Uterus (tissue), 4 donors: ENCODE measurements around the gene FAM110D. TPM values are rescaled to one million over a fixed set of nuclear protein-coding genes. Genes with fewer than 3 reads are reported as not detected.

Experiments
- DNase-seq, 2 donors: peaks; one replicate each; pipeline ENCODE4 v3.0.0-alpha.2; 2019 to 2020
- H3K27ac ChIP-seq, 2 donors: fragments of 200-600 bp; sonication (generic); 1 replicate in 1 of 2; 2 replicates in 1 of 2; pipeline ENCODE4 v1.5.1; 2016 to 2018
- H3K27me3 ChIP-seq, 2 donors: fragments of 200-600 bp; sonication (generic); one replicate each; pipeline ENCODE4 v1.5.1; 2018 to 2019; ENCODE audit warnings: control low read depth in 1 of 2
- H3K36me3 ChIP-seq, 2 donors: fragments of 200-600 bp; sonication (generic); one replicate each; pipeline ENCODE4 v1.5.1; 2019; ENCODE audit warnings: control low read depth in 1 of 2
- H3K4me1 ChIP-seq, 2 donors: fragments of 200-600 bp; sonication (generic); one replicate each; pipeline ENCODE4 v1.5.1; 2018 to 2019; ENCODE audit warnings: control low read depth in 1 of 2
- H3K4me3 ChIP-seq, 2 donors: fragments of 200-600 bp; sonication (generic); 1 replicate in 1 of 2; 2 replicates in 1 of 2; pipeline ENCODE4 v1.5.1; 2018 to 2019; ENCODE audit warnings: mild to moderate bottlenecking in 1 of 2
- H3K9me3 ChIP-seq, 2 donors: fragments of 200-600 bp; sonication (generic); one replicate each; pipeline ENCODE4 v1.5.1; 2019; ENCODE audit warnings: control low read depth in 1 of 2
- POLR2A ChIP-seq, 2 donors: fragments of 450-650 bp; IDR thresholded peaks; one replicate each; pipeline ENCODE4 v1.6.1; 2016; ENCODE audit warnings: antibody characterized with exemption in 2 of 2, mild to moderate bottlenecking in 1 of 2, moderate library complexity in 1 of 2
- intact Hi-C: fragments of 100-400 bp; cut with DNase I; formaldehyde crosslinking; loops from one replicate; pipeline ENCODE4 v1.15.1; 2023; ENCODE audit warnings: low total_unique reads
- total RNA-seq, 4 donors: library from RNA; depleted of rRNA in 3 of 4; stranded (reverse); fragments of >200 nt in 3 of 4; gene quantifications; one replicate each; pipeline versions ENCODE4 v1.1.0 to v1.2.4, GENCODE V29; 2014 to 2023
- TF ChIP-seq, protein P1 (sequence below), 4 experiments: fragments of 200-600 bp in 2 of 4; fragments of 450-650 bp in 2 of 4; sonication (generic) in 2 of 4; IDR thresholded peaks; one replicate each; pipeline ENCODE4 v1.5.1; 2016 to 2019; ENCODE audit warnings: antibody characterized with exemption in 4 of 4, mild to moderate bottlenecking in 2 of 4, moderate library complexity in 1 of 4
- donor health status: DM: yes; HTN: yes; CAD: no.

FAM110D gene
- total RNA-seq, 4 donors from 2014 or later: 3.2 to 21.0 (median 14.0) TPM

DNA sequence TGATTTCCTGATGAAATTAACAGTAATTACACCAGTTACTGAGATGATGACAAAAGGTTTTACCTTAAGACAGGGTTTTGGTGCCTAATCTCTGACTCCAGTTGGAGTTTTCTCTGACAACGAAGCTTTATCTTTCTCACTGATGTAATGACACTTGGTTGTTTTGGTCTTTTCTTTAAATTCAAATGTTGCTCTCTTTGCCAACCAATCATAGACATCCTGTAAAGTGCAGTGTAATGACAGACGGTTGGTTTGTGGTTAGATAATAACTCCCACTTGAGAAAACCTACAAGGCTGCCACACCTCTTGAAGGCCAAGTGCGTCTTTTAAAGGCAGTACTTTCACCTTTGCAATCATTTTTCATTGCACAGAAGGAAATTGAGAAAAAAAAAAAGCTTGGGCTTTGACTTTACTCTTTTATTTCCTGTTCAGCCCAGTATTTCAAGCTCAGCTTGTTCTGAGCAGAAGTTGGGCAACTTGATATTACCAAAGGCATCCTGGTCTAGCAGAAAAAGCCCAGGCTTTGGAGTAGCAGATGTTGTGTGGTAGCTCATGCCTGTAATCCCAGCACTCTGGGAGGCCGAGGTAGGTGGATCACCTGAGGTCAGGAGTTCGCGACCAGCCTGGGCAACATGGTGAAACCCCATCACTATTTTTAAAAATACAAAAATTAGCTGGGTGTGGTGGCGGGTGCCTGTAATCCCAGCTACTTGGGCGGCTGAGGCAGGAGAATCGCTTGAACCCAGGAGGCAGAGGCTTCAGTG is 32.4 kb upstream of the FAM110D start:
- DNase-seq: no peak
- no peaks in the 10 kb centered on the region for H3K36me3 ChIP-seq
- no peak overlapping the region for H3K4me3 ChIP-seq
- H3K27me3 ChIP-seq: no peaks in the 10 kb centered on the region
- H3K27ac ChIP-seq: no peak overlapping the region
- TF ChIP-seq POLR2A (IDR thresholded peaks at IDR 0.05): no peak
- TF ChIP-seq, protein P1, sequence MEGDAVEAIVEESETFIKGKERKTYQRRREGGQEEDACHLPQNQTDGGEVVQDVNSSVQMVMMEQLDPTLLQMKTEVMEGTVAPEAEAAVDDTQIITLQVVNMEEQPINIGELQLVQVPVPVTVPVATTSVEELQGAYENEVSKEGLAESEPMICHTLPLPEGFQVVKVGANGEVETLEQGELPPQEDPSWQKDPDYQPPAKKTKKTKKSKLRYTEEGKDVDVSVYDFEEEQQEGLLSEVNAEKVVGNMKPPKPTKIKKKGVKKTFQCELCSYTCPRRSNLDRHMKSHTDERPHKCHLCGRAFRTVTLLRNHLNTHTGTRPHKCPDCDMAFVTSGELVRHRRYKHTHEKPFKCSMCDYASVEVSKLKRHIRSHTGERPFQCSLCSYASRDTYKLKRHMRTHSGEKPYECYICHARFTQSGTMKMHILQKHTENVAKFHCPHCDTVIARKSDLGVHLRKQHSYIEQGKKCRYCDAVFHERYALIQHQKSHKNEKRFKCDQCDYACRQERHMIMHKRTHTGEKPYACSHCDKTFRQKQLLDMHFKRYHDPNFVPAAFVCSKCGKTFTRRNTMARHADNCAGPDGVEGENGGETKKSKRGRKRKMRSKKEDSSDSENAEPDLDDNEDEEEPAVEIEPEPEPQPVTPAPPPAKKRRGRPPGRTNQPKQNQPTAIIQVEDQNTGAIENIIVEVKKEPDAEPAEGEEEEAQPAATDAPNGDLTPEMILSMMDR (IDR thresholded peaks at IDR 0.05): no peak
- H3K4me1 ChIP-seq: no peaks in the 10 kb centered on the region
- intact Hi-C loops: no loop called here
- H3K9me3 ChIP-seq: no peaks in the 10 kb centered on the region

DNA sequence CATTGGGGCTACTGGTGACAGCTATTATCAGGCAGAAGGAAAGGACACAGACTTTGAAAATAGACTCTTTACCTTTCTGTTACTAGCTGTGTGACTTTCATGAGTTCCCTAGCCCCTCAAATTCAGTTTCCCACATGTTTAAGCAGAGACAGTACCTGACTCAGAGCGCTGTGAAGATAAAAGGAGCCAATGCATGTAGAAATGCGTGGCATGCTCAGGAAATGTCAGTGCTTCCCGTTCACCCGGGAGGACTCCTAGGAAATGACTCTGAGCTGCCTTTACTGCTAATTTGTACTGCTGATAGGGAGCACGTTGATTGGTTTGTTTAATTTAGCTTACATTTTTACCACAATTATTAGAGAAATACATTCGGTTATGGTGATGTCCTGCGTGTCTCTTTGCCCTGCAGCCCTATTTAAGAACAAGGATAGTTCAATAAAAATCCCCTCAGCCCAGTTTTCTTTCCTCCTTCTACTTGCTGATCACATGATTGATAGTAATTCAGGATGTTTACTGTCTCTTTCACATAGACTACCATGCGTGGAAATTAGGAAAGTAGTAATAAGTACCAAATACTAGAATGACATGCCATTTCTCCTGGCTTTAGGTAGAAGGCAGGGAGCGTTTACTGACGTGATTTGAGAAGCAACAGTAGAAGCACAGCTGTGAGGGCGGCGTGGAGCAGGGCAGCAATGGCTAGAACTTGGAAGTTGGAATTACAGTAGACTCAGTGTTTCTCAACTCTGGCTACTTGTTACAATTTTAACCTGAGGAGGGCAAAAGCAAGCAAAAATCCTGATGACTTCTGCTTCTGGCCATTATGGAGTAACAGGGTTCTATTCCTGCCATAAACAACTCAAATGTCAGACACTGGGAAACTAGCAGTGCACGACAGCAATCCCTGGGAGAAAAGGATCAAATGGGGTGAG is 31.4 kb upstream of the FAM110D start:
- H3K27ac ChIP-seq: no peak overlapping the region
- no peak overlapping the region for H3K4me3 ChIP-seq
- intact Hi-C loops: no loop called here
- no peaks in the 10 kb centered on the region for H3K9me3 ChIP-seq
- no peaks in the 10 kb centered on the region for H3K36me3 ChIP-seq
- H3K27me3 ChIP-seq: no peaks in the 10 kb centered on the region
- no peak for TF ChIP-seq POLR2A (IDR thresholded peaks at IDR 0.05)
- TF ChIP-seq, protein P1 (IDR thresholded peaks at IDR 0.05): no peak
- H3K4me1 ChIP-seq: no peaks in the 10 kb centered on the region
- DNase-seq: no peak

DNA sequence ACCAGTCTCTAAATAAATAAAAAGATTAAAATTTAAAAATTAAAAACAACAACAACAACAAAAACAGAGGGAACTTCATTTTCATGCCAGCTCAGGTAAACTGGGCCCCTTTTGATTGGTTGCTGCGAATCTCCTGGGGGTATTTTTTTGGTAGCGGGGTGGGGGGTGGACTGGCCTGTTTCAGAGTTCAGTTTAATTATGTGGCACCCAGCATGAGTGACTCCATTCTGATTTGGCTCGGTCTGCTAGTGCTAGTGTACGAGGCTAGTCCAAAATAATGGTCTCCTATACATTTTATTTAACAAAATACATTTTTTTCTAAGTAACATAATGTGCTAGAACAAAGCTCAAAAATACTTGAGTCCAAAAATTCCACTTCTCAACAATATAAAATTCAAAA is 29.1 kb upstream of the FAM110D start:
- intact Hi-C loops: no loop called here
- TF ChIP-seq POLR2A (IDR thresholded peaks at IDR 0.05): no peak
- TF ChIP-seq, protein P1 (IDR thresholded peaks at IDR 0.05): no peak
- no peaks in the 10 kb centered on the region for H3K4me1 ChIP-seq
- H3K4me3 ChIP-seq: no peak overlapping the region
- H3K27ac ChIP-seq: no peak overlapping the region
- no peaks in the 10 kb centered on the region for H3K36me3 ChIP-seq
- no peaks in the 10 kb centered on the region for H3K9me3 ChIP-seq
- H3K27me3 ChIP-seq: no peaks in the 10 kb centered on the region
- no peak for DNase-seq

DNA sequence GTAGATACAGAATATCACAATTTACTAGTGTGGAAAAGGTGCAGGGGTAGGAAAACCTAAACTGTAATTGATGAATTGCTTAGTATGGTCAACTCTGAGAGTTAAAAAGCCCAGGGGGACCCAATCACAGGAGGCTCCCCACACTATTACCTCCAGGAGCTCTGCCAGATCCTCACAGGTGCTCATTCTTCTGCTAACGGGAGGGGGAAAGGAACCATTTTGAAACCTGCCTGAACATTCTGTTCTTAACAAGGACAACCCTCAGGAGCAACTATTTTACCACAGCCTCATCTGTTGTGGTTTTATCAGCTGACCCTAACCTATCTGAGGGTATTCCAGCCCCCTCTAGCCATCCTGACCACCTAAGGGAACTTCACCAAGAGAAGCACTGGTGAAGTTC is 28.2 kb upstream of the FAM110D start:
- DNase-seq: no peak
- intact Hi-C loops: no loop called here
- Histone ChIP-seq H3K27ac (no peak overlapping the region), H3K9me3 (no peaks in the 10 kb centered on the region), H3K36me3 (no peaks in the 10 kb centered on the region), H3K27me3 (no peaks in the 10 kb centered on the region), H3K4me1 (no peaks in the 10 kb centered on the region), H3K4me3 (no peak overlapping the region)
- no peak for TF ChIP-seq POLR2A (IDR thresholded peaks at IDR 0.05)
- TF ChIP-seq, protein P1 (IDR thresholded peaks at IDR 0.05): no peak
